H9 (cell line): ENCODE data around the gene IRAG1. TPM values are rescaled to one million over a fixed set of nuclear protein-coding genes. Genes with fewer than 3 reads are reported as not detected.

Experiments used
- DNase-seq: peaks from one replicate; pipeline ENCODE4 v3.0.0-alpha.2; 2017
- H2AFZ ChIP-seq: one replicate; pipeline ENCODE4 v1.6.1; 2013; ENCODE audit warnings: mild to moderate bottlenecking, low read length, control low read depth, moderate library complexity
- H2AK5ac ChIP-seq: 2 replicates; pipeline ENCODE4 v1.6.1; 2013; ENCODE audit warnings: low read length, control low read depth, mixed read lengths; ENCODE audit not compliant: insufficient read length
- H2BK120ac ChIP-seq: one replicate; pipeline ENCODE4 v1.6.1; 2013; ENCODE audit warnings: low read depth, mild to moderate bottlenecking, low read length, control low read depth, inconsistent platforms; ENCODE audit not compliant: poor library complexity, severe bottlenecking
- H2BK12ac ChIP-seq: 2 replicates; pipeline ENCODE4 v1.6.1; 2013; ENCODE audit warnings: low read length, control low read depth, mixed read lengths, low read depth; ENCODE audit not compliant: insufficient read length
- H2BK15ac ChIP-seq: 2 replicates; pipeline ENCODE4 v1.6.1; 2013; ENCODE audit warnings: low read depth, low read length, control low read depth
- H2BK20ac ChIP-seq: one replicate; pipeline ENCODE4 v1.6.1; 2013; ENCODE audit warnings: low read depth, mild to moderate bottlenecking, low read length, control low read depth, inconsistent platforms; ENCODE audit not compliant: poor library complexity, severe bottlenecking
- H2BK5ac ChIP-seq: 2 replicates; pipeline ENCODE4 v1.6.1; 2013; ENCODE audit warnings: low read length, control low read depth, mixed read lengths; ENCODE audit not compliant: insufficient read length
- H3K14ac ChIP-seq: 2 replicates; pipeline ENCODE4 v1.6.1; 2013; ENCODE audit warnings: low read length, control low read depth; ENCODE audit not compliant: insufficient read depth
- H3K18ac ChIP-seq: 2 replicates; pipeline ENCODE4 v1.6.1; 2013; ENCODE audit warnings: low read depth, mild to moderate bottlenecking, mixed read lengths, low read length, control low read depth; ENCODE audit not compliant: insufficient read length
- H3K23ac ChIP-seq: 2 replicates; pipeline ENCODE4 v1.6.1; 2013; ENCODE audit warnings: low read length, control low read depth, mixed read lengths, low read depth; ENCODE audit not compliant: insufficient read length
- H3K23me2 ChIP-seq: 2 replicates; pipeline ENCODE4 v1.6.1; 2013; ENCODE audit warnings: low read depth, mild to moderate bottlenecking, mixed read lengths, low read length, control low read depth; ENCODE audit not compliant: insufficient read length, poor library complexity, severe bottlenecking
- H3K27ac ChIP-seq: 2 replicates; pipeline ENCODE4 v1.5.1; 2013; ENCODE audit warnings: low read length, control low read depth, mixed read lengths, low read depth; ENCODE audit not compliant: insufficient read length
- H3K27me3 ChIP-seq: 2 replicates; pipeline ENCODE4 v1.6.1; 2013; ENCODE audit warnings: low read length, control low read depth, inconsistent platforms; ENCODE audit not compliant: insufficient read depth
- H3K4ac ChIP-seq: 2 replicates; pipeline ENCODE4 v1.6.1; 2013; ENCODE audit warnings: low read depth, mild to moderate bottlenecking, control low read depth, inconsistent platforms, low read length, moderate library complexity
- H3K4me1 ChIP-seq: 2 replicates; pipeline ENCODE4 v1.6.1; 2013; ENCODE audit warnings: low read length, control low read depth, inconsistent platforms; ENCODE audit not compliant: insufficient read depth
- H3K4me2 ChIP-seq: 2 replicates; pipeline ENCODE4 v1.6.1; 2013; ENCODE audit warnings: low read length, control low read depth, mixed read lengths; ENCODE audit not compliant: insufficient read length, insufficient read depth
- H3K56ac ChIP-seq: 2 replicates; pipeline ENCODE4 v1.6.1; 2013; ENCODE audit warnings: low read depth, mild to moderate bottlenecking, mixed read lengths, low read length, control low read depth; ENCODE audit not compliant: insufficient read length
- H3K79me1 ChIP-seq: 2 replicates; pipeline ENCODE4 v1.6.1; 2013; ENCODE audit warnings: low read depth, mild to moderate bottlenecking, moderate library complexity, low read length, control low read depth, inconsistent platforms; ENCODE audit not compliant: insufficient read depth, poor library complexity, severe bottlenecking
- H3K79me2 ChIP-seq: 2 replicates; pipeline ENCODE4 v1.6.1; 2013; ENCODE audit warnings: low read length, control low read depth, inconsistent platforms; ENCODE audit not compliant: insufficient read depth
- H3K9ac ChIP-seq: 2 replicates; pipeline ENCODE4 v1.6.1; 2013; ENCODE audit warnings: low read length, control low read depth, mixed read lengths; ENCODE audit not compliant: insufficient read length; ENCODE audit errors: extremely low read depth
- H3K9me3 ChIP-seq: one replicate; pipeline ENCODE4 v1.6.1; 2013; ENCODE audit warnings: low read depth, low read length, inconsistent platforms; ENCODE audit not compliant: control insufficient read depth
- H3T11ph ChIP-seq: one replicate; pipeline ENCODE4 v1.6.1; 2013; ENCODE audit warnings: mild to moderate bottlenecking, low read length, control low read depth, inconsistent platforms
- H4K20me1 ChIP-seq: one replicate; pipeline ENCODE4 v1.6.1; 2013; ENCODE audit not compliant: control insufficient read depth, insufficient read length, insufficient read depth
- H4K5ac ChIP-seq: 2 replicates; pipeline ENCODE4 v1.6.1; 2013; ENCODE audit warnings: low read depth, mild to moderate bottlenecking, mixed read lengths, low read length, control low read depth; ENCODE audit not compliant: insufficient read length
- H4K8ac ChIP-seq: replicated peaks from 2 replicates; pipeline ENCODE4 v1.6.1; 2013; ENCODE audit warnings: low read length, control low read depth, mixed read lengths, low read depth; ENCODE audit not compliant: insufficient read length
- H4K91ac ChIP-seq: 2 replicates; pipeline ENCODE4 v1.6.1; 2013; ENCODE audit warnings: low read depth, mild to moderate bottlenecking, moderate library complexity, mixed read lengths, low read length, control low read depth; ENCODE audit not compliant: insufficient read length
- H3K27ac Mint-ChIP-seq, 3 experiments: 2 replicates in 2 of 3; 3 replicates in 1 of 3; pipeline ENCODE4 v1.8.0; 2020 to 2021; ENCODE audit warnings: mixed read lengths in 3 of 3, mild to moderate bottlenecking in 1 of 3, moderate library complexity in 1 of 3
- H3K27me3 Mint-ChIP-seq: 2 replicates; pipeline ENCODE4 v1.8.0; 2021; ENCODE audit warnings: low read depth, mild to moderate bottlenecking, moderate library complexity, mixed read lengths
- H3K36me3 Mint-ChIP-seq, 3 experiments: 2 replicates in 2 of 3; 3 replicates in 1 of 3; pipeline ENCODE4 v1.8.0; 2020 to 2021; ENCODE audit warnings: low read depth in 3 of 3, mixed read lengths in 3 of 3; ENCODE audit not compliant: insufficient read depth in 1 of 3
- H3K4me1 Mint-ChIP-seq, 2 experiments: 2 replicates each; pipeline ENCODE4 v1.8.0; 2020; ENCODE audit warnings: mixed read lengths in 2 of 2
- H3K4me3 Mint-ChIP-seq, 2 experiments: 2 replicates in 1 of 2; 3 replicates in 1 of 2; pipeline ENCODE4 v1.8.0; 2020 to 2021; ENCODE audit warnings: mild to moderate bottlenecking in 2 of 2, mixed read lengths in 2 of 2, moderate library complexity in 1 of 2
- H3K9me3 Mint-ChIP-seq, 2 experiments: 2 replicates in 1 of 2; 3 replicates in 1 of 2; pipeline ENCODE4 v1.8.0; 2020; ENCODE audit warnings: mild to moderate bottlenecking in 2 of 2, mixed read lengths in 2 of 2, moderate library complexity in 1 of 2
- CTCF ChIP-seq: fragments of 200-600 bp; sonication (generic); conservative IDR thresholded peaks from 3 replicates; pipeline ENCODE4 v1.8.0; 2021; ENCODE audit warnings: antibody characterized with exemption, mild to moderate bottlenecking
- total RNA-seq: library from RNA; stranded (reverse); gene quantifications from 2 replicates; pipeline ENCODE4 v1.2.1, GENCODE V29; 2021

IRAG1 gene
- total RNA-seq, 1 experiment from 2014 or later = 2.4 TPM

GRCh38 chr11:10725907-10726253 lies 32.3 kb upstream of the IRAG1 start:
- Histone ChIP-seq H3K14ac (no peak overlapping the region), H4K8ac (no peak overlapping the region), H2AFZ (no peak overlapping the region), H2BK15ac (no peak overlapping the region), H3K4ac (no peak overlapping the region), H2BK20ac (no peak overlapping the region), H3K4me1 (no peaks in the 10 kb centered on the region; the same call in 1 of the 2 replicates), H3K23me2 (peaks cover 4% of the 10 kb centered on the region), H3K23ac (no peak overlapping the region), H4K91ac (no peak overlapping the region), H2AK5ac (no peak overlapping the region), H3K56ac (no peak overlapping the region), H3K79me1 (no peaks in the 10 kb centered on the region), H4K20me1 (no peaks in the 10 kb centered on the region), H3K9me3 (no peaks in the 10 kb centered on the region), H3K27ac (no peak overlapping the region), H2BK12ac (no peak overlapping the region), H3K27me3 (no peaks in the 10 kb centered on the region), H3K79me2 (no peaks in the 10 kb centered on the region), H4K5ac (no peak overlapping the region), H3T11ph (no peak overlapping the region), H2BK5ac (no peak overlapping the region), H3K4me2 (no peak overlapping the region), H3K9ac (no peak overlapping the region), H3K18ac (no peak overlapping the region), H2BK120ac (no peak overlapping the region)
- peaks cover 6 to 9% of the 10 kb centered on the region in 2 experiments for H3K4me1 Mint-ChIP-seq
- TF ChIP-seq CTCF = no peak
- no peak for DNase-seq
- peak overlapping the region in 1 of 3 experiments; percentile 30; a peak in 1 of 7 replicates for H3K27ac Mint-ChIP-seq
- H3K9me3 Mint-ChIP-seq = no peaks in the 10 kb centered on the region
- H3K27me3 Mint-ChIP-seq = peaks cover 7% of the 10 kb centered on the region
- H3K4me3 Mint-ChIP-seq = no peak overlapping the region
- H3K36me3 Mint-ChIP-seq = no peaks in the 10 kb centered on the region; a peak in 1 of 7 replicates
